ENCODE data around the gene TRMT10A. TPM values are rescaled to one million over a fixed set of nuclear protein-coding genes. Genes with fewer than 3 reads are reported as not detected.

Gene TRMT10A
- total and polyA plus RNA-seq, 10 of the 15 experiments (the other 5 are each of a cell fraction or from before 2014, with no cell fraction given) = 4.5 to 13.4 (median 9.2) TPM

DNA sequence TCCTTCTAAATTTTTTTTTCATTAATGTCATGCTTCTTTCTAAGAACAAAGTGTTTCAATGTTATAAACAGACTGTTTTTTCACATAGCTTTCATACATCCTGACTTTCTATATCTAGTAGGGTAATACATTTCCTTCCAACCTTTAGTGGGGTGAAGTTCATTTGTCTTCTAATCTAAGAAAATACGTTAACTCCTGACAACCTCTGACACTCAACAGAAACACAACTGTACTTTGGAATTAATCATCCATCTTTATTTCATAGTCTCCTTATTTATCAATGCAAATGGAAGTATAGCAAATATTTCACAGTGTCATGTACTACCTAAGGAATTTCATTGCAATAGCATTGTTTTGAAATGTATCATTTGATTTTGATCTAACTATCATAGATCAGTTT, 8.0 kb upstream of the TRMT10A start:
- no peaks in the 10 kb centered on the region for H4K20me1 ChIP-seq (ENCODE audit: control insufficient read depth, insufficient read depth)
- FAIRE-seq (no peak), ATAC-seq (no peak), DNase-seq (ENCODE audit: low read depth, low spot score) (no peak)
- in situ Hi-C loops (cut with MboI) (no loop called here), intact Hi-C loops (cut with micrococcal nuclease; ENCODE audit: unreplicated experiment) (no loop called here)
- ChIA-PET SMC1A (ENCODE audit: uncharacterized antibody, unreplicated experiment) (no interaction called here), POLR2A (interaction anchor here (0.6 kb wide), 1 partner anchor 1054 kb away, joined by 7 read pairs; no protein-coding TSS in a partner anchor), RAD21 (ENCODE audit: unreplicated experiment) (no interaction called here), CTCF (interaction anchor here (0.9 to 1.0 kb wide), 2 partner anchors 9 to 43 kb away, joined by 3 read pairs; partner anchors contain the start of gene TRMT10A)
- 24% methylated on average over 1 of the region's 1 CpG for WGBS (ENCODE audit: insufficient coverage, insufficient replicate concordance, low lambda C conversion rate, missing lambda C conversion rate)
- H3K4me3 ChIP-seq = no peak overlapping the region
- BruUV-seq (replicated peaks) = no TSS peak
- H3K4me1 ChIP-seq (ENCODE audit: control insufficient read depth, insufficient read depth, low read length) = peaks cover 7% of the 10 kb centered on the region
- H3K36me3 ChIP-seq (ENCODE audit: control insufficient read depth in 2 of 2, insufficient read depth in 2 of 2, low read length in 1 of 2) = no peaks in the 10 kb centered on the region
- no peaks in the 10 kb centered on the region for H3K79me2 ChIP-seq (ENCODE audit: control insufficient read depth, insufficient read depth, low read length)
- no peak overlapping the region for H3K9ac ChIP-seq (ENCODE audit: control insufficient read depth, insufficient read depth, low read length)
- H3K27ac ChIP-seq (ENCODE audit: control insufficient read depth, insufficient read depth) = no peak overlapping the region
- H3K27me3 ChIP-seq (replicated peaks in 1 of 2; ENCODE audit: control insufficient read depth in 2 of 2, insufficient read depth in 2 of 2, low read length in 1 of 2) = no peaks in the 10 kb centered on the region
- no peaks in the 10 kb centered on the region for H3K9me3 ChIP-seq (replicated peaks; ENCODE audit: control insufficient read depth, insufficient read depth, low read length)
- H2AFZ ChIP-seq (ENCODE audit: control insufficient read depth, low read depth, low read length) = no peak overlapping the region
- H3K4me2 ChIP-seq (ENCODE audit: control insufficient read depth, insufficient read depth) = no peak overlapping the region
- TF ChIP-seq E4F1 (IDR thresholded peaks at IDR 0.05; ENCODE audit: borderline replicate concordance, partially characterized antibody) (no peak), ATF7 (IDR thresholded peaks at IDR 0.05; ENCODE audit: low read depth) (no peak), ESRRA (IDR thresholded peaks at IDR 0.05; ENCODE audit: low read length) (no peak), NFXL1 (IDR thresholded peaks at IDR 0.05; ENCODE audit: borderline replicate concordance) (no peak), ASH2L (IDR thresholded peaks at IDR 0.05; ENCODE audit: borderline replicate concordance, low read depth) (no peak), HDAC2 (IDR thresholded peaks at IDR 0.05) (no peak), RBBP5 (conservative IDR thresholded peaks at IDR 0.05) (no peak), EGR1 (IDR thresholded peaks at IDR 0.05; ENCODE audit: borderline replicate concordance in 1 of 2, low read depth in 2 of 2, low read length in 2 of 2) (no peak)
- TF ChIP-seq, protein P1, sequence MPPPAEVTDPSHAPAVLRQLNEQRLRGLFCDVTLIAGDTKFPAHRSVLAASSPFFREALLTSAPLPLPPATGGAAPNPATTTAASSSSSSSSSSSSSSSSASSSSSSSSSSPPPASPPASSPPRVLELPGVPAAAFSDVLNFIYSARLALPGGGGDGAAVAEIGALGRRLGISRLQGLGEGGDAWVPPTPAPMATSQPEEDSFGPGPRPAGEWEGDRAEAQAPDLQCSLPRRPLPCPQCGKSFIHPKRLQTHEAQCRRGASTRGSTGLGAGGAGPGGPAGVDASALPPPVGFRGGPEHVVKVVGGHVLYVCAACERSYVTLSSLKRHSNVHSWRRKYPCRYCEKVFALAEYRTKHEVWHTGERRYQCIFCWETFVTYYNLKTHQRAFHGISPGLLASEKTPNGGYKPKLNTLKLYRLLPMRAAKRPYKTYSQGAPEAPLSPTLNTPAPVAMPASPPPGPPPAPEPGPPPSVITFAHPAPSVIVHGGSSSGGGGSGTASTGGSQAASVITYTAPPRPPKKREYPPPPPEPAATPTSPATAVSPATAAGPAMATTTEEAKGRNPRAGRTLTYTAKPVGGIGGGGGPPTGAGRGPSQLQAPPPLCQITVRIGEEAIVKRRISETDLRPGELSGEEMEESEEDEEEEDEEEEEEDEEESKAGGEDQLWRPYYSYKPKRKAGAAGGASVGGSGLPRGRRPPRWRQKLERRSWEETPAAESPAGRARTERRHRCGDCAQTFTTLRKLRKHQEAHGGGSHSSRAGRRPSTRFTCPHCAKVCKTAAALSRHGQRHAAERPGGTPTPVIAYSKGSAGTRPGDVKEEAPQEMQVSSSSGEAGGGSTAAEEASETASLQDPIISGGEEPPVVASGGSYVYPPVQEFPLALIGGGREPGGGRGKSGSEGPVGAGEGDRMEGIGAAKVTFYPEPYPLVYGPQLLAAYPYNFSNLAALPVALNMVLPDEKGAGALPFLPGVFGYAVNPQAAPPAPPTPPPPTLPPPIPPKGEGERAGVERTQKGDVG (CRISPR knock-in tag; IDR thresholded peaks at IDR 0.05) = no peak
- TF ChIP-seq, protein P2, sequence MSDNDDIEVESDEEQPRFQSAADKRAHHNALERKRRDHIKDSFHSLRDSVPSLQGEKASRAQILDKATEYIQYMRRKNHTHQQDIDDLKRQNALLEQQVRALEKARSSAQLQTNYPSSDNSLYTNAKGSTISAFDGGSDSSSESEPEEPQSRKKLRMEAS (IDR thresholded peaks at IDR 0.05; ENCODE audit: low read depth, low read length) = no peak
- TF ChIP-seq, protein P3, sequence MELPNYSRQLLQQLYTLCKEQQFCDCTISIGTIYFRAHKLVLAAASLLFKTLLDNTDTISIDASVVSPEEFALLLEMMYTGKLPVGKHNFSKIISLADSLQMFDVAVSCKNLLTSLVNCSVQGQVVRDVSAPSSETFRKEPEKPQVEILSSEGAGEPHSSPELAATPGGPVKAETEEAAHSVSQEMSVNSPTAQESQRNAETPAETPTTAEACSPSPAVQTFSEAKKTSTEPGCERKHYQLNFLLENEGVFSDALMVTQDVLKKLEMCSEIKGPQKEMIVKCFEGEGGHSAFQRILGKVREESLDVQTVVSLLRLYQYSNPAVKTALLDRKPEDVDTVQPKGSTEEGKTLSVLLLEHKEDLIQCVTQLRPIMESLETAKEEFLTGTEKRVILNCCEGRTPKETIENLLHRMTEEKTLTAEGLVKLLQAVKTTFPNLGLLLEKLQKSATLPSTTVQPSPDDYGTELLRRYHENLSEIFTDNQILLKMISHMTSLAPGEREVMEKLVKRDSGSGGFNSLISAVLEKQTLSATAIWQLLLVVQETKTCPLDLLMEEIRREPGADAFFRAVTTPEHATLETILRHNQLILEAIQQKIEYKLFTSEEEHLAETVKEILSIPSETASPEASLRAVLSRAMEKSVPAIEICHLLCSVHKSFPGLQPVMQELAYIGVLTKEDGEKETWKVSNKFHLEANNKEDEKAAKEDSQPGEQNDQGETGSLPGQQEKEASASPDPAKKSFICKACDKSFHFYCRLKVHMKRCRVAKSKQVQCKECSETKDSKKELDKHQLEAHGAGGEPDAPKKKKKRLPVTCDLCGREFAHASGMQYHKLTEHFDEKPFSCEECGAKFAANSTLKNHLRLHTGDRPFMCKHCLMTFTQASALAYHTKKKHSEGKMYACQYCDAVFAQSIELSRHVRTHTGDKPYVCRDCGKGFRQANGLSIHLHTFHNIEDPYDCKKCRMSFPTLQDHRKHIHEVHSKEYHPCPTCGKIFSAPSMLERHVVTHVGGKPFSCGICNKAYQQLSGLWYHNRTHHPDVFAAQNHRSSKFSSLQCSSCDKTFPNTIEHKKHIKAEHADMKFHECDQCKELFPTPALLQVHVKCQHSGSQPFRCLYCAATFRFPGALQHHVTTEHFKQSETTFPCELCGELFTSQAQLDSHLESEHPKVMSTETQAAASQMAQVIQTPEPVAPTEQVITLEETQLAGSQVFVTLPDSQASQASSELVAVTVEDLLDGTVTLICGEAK (IDR thresholded peaks at IDR 0.05; ENCODE audit: borderline replicate concordance) = no peak
